Lung microvascular endothelial cell (primary cell): ENCODE results near the gene ASTN2. TPM values are rescaled to one million over a fixed set of nuclear protein-coding genes. Genes with fewer than 3 reads are reported as not detected.

ENCODE experiments used
- DNase-seq, 2 donors: peaks; one replicate each; pipeline versions ENCODE4 v3.0.0 to v3.0.0-alpha.2; 2010; ENCODE audit warnings: low read depth in 2 of 2
- total RNA-seq: library from RNA; depleted of rRNA; stranded (reverse); fragments of >200 nt; gene quantifications from 2 replicates; pipeline ENCODE4 v1.2.1, GENCODE V29; 2014

ASTN2 gene
- total RNA-seq, 1 donor from 2014 or later = 0.99 TPM

GRCh38 chr9:117413346-117414219 lies 1.3 kb downstream of the ASTN2 start:
- DNase-seq = no peak

DNA sequence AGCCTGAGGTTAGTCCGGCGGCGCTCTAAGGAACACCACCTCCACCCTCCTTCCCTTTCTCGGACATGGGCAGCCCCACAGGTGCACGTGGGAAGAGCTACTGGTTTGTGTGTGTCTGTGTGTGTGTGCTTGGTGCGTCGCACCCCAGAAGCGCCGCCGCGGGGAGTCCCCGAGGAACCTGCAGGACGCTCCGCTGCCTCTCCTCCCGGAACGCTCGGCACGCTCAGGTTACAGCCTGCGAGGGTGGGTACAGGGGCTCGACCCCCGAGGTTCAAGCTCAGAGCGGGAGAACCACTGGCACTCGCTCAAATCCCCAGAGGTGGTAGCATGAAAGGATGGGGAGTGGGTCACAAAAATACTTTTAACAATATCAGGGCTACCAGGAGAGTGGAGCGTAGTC lies 2.0 kb downstream of the ASTN2 start:
- no peak for DNase-seq

DNA sequence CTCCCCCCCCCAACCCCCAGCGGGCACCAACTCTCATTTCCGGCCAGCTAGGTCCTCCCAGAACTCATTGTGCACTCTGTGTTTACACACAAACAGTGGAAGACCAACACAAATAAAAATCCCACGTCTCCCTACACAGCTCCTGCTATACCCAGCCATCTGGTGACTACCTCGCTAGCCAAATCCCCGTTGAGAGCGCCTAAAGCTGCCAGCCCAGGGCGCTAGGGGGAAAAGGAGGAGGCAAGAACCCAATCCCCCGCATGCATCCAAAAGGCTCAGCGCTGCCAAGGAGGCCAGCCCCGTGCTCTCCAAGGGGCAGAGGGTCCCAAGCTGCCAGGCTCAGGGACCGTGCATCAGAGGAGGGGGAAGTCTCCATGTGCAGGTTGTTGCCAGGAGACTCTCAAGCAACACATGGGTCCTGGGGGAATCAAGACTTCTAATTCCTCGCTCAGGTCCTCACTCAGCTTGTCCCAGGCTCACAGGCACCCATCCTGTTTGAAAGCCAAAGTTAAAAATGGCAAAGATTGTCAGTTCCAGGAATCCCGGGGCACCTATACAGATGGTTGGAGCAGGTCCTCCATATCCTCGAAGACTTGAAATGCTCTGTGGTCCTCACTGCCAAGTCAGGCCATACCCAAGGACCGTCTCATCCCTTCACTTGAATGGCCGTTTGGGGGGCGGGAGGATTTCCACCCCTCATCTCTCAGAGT lies 2.7 kb downstream of the ASTN2 start:
- DNase-seq = no peak

GRCh38 chr9:117411547-117411946 lies 3.3 kb downstream of the ASTN2 start:
- peak; percentile 13 to 35 for DNase-seq

GRCh38 chr9:117409321-117409720 lies 5.5 kb downstream of the ASTN2 start:
- DNase-seq = no peak

GRCh38 chr9:117407436-117408022 lies 7.3 kb downstream of the ASTN2 start:
- DNase-seq = no peak

- no peak for DNase-seq
Observed at GRCh38 chr9:117405950-117406705, 8.7 kb downstream of the ASTN2 start.

GRCh38 chr9:117403848-117404247 lies 11.0 kb downstream of the ASTN2 start:
- DNase-seq = no peak

- DNase-seq = no peak
Observed at GRCh38 chr9:117403403-117403811, 11.4 kb downstream of the ASTN2 start.

DNA sequence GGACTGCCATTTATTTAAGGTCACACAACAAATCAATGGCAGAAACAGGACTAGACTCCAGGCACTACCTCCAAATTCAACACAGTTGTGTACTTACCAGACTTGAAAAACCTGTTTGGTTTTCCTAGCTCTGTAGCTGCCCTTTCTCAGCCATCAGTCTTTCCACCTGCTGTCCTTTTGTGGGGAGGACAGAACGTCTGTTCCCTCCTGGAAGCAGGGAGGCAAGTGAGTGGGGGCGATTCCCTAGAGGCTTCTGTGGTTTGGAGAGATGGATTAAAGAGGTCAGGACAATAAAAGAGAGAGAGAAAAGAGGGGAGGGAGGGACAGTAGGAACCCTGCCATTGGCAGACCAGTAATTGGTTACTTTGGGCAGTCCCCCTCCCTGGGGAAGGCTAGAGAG lies 14.7 kb downstream of the ASTN2 start:
- DNase-seq = no peak

DNA sequence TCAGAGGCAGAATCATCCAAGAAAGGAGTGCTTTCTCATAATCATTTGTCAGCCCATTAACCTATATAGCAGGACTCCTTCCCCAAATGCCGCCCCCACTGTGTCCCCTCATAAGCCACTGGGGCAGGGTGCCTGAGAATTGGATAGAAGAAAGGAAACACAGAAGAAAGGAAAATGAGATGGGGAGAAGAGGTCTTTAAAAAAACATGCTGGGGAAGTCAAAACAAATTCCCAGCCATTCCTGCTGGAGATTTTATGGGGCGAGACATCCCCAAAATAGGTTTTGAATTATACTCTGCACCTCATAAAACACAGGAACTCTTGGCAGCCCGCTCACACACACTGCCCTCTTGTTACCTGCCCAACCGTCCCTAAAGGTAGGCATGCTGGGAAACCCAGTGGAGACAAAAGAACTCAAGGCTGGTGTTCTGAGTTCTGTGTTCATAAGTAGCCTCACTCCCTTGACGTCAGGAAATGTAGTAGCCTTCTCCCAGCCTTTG lies 19.7 kb downstream of the ASTN2 start:
- DNase-seq = no peak

GRCh38 chr9:117394655-117395054 lies 20.2 kb downstream of the ASTN2 start:
- DNase-seq = no peak

DNA sequence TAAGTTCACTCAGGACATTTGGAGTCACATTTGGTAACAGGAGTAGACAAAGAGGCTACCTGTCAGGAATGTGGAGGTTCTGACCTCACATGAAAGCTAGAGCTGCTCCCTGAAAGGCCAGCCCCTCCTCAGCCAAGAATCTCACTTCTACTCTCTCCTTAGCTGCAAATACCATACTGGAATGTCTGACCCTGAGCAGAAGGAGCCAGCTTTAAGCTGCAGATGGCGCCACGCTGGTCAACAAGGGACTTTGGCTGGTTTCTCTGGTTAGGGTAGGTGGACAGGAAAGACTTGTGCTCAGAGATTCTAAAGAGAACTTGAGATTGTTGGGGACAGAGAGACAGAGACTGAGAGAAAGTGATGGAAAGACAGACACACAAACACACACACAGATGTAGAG lies 21.9 kb downstream of the ASTN2 start:
- DNase-seq = no peak

DNA sequence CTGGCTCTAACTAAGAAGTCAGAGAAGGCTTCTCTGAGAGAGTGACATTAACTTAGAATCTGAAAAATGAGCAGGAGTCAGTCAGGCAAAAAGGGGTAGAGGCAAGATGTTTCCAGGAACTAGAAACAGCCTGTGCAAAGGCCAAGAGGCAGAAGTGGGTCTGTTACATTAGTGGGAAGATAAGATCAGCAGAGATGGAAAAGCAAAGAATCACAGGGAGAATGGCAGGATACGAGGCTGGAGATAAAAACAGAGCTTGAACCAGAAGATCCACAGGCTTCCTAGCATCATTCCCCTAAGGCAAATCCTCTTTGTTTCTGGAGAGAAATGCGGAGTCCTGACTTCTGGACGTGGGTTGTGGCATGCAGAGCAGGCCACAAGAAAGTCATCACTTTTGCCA lies 27.4 kb downstream of the ASTN2 start:
- DNase-seq = no peak

DNA sequence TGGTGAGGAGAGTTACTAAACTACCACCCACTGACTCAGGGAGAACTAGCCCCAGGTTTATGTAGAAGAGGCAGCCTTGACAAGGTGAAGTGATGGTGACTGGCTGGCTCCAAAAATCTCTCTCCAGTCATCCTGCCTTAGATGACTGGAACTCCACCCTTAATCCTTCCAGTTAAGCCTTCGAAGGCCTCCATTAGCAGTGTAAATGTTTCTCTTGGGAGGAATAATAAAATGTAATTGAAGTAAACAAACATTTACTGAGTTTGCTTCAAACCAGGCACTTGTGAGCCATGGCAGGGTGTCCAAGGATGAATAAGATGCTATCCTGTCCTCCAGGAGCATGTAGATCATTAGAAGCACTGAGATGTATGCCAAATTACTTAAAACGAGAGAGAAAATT lies 35.5 kb downstream of the ASTN2 start:
- DNase-seq = no peak

- DNase-seq = no peak
Observed at GRCh38 chr9:117377046-117377445, 37.8 kb downstream of the ASTN2 start.

DNA sequence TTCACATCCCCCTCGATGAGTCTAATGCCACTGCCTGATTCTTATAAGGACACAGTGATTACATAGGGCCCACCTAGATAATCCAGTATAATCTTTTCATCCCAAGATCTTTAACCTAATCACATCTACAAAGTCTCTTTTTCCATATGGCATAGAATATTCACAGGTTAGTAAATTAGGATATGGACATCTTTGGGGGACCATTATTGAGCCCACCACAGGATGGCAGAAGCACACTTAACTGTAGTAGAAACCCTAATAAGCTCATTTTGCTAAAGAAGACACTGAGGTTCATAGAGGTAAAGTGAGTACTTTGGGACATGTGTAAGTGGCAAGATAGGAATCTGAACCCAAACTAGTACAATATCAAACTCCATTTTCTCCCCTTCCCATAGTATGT lies 38.9 kb downstream of the ASTN2 start:
- no peak for DNase-seq

GRCh38 chr9:117374076-117374725 lies 40.7 kb downstream of the ASTN2 start:
- DNase-seq = no peak

GRCh38 chr9:117368684-117369230 lies 46.1 kb downstream of the ASTN2 start:
- DNase-seq = no peak

DNA sequence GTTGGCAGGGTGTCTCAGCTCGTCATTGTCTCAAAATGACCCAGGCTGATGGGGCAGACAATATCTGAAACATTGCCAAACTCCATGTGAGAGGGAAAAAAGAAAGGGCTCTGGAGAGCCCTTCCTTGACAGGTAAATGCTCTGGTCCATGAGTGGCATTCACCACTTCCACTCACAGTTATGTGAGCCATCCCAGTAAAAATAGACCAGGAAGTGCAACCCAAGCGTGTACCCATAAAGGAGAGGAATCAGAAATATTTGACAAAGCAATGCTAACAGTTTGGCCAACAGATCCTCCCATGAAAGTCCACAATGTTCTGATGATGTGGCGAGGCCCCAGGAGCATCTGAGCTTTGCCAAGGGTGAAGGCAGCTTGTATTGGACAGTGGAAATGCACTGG lies 49.4 kb downstream of the ASTN2 start:
- no peak for DNase-seq

DNA sequence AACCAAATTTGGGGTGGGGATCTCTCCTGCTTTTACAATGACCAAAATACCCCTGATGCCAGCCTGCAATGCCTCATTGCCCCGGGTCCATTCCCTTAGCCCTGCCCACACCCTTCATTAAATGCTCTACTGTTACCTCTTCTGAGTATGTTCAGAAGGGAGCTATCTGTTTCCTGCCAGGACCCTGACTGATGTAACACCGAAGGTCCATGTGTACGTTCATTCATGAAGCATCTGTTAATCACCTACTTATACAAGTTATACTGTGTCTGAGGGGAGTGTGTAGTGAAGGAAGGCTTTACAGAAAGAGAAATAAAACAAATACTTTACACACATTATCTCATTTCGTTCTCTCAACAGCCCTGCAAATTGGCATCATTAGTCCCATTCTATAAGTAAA lies 51.9 kb downstream of the ASTN2 start:
- no peak for DNase-seq
